IPS DF 4.7 (cell line): ENCODE data around the gene KLF3.

ENCODE experiments used
- DNase-seq: peaks from one replicate; pipeline ENCODE4 v3.0.0-alpha.2; 2013; ENCODE audit warnings: low spot score; ENCODE audit errors: extremely low read depth

KLF3 gene

GRCh38 chr4:38673130-38673978, 9.4 kb downstream of the KLF3 start:
- no peak for DNase-seq

DNA sequence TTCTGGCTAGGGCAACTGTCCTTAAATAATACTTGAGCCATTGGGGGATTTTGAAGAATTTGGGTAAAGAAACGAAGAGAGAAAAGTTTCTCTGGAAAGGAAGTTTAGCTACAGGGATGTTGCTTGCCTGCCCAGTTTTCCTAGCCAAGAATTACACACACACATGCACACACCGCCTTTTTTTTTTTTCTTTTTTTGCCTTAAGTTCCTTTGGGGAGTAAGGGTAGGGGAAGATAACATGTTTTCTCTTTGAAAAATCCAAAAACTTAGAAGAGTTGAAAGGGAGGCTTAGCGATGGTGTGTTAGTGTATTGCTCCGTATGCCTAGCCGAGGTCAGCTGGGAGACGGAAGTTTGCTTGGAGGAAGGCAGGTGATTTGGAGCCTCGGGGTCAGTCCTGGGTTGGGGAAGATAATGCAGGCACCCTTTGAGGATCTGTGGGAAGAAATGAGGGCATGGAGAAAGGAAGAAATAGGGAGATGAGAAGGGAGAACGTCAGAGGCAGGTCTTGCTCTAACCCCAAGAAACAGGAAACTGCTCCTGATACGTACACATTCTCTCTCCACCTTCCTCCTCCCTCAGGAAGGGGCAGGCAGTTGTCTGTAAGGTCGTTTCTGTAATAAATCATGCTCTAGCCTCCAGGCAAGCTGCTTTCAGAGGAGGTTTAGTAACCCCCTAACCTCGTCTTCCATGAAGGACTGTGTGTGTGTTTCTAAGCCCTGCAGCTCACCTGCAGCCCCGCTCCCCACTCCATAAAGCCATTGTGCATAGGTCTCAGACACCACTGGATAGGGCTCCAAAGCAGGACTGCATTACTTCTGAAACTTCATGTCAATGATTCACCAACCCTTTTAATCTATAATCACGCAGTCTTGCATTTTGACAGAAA, 10.5 kb downstream of the KLF3 start:
- DNase-seq: no peak

DNA sequence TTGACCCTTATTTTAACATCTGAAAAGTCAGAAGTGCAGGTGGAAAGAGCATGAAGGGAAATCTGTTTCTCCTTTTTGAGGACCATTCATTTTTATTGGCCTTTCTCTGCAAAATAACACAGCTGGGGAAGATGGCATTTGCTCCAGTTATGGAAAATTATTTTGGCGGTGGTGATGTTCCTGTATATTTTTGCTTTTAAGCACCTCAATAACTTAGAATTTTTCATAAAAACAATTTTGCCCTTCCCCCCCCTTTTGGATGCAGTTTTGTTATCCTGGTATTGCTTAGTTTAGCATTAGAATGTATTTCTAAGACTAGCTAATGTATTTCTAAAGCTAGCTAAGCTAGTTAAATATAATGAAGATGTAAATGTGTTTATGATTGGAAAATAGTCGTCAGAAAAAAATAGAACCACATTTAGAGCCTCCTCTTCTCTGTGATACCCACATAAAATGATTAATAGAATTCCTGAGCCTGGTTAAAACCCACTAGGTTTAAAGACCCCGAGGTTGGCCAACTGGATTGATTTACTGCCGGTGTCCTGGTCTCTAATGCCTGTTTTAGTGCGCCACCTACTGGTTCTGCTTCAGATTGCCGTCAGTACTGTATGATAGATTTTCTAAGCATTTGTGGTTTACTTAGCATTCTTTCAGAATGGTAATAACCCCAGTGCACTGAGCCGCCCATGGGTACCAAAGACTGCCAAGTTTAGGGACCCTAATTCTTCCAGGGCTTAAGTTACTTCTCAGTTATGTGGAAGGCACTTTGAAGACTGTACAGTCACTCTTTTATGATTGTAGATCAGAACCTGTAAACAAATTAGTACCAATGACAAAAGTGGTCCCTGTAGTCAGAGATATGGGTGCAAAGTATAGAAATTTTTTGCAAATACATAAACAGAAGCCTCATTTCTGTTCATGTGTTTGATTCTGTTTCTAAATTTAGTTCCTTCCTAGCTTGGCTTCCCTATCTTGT, 11.4 kb downstream of the KLF3 start:
- DNase-seq: peak; percentile 58

GRCh38 chr4:38676986-38677385, 13.0 kb downstream of the KLF3 start:
- no peak for DNase-seq

DNA sequence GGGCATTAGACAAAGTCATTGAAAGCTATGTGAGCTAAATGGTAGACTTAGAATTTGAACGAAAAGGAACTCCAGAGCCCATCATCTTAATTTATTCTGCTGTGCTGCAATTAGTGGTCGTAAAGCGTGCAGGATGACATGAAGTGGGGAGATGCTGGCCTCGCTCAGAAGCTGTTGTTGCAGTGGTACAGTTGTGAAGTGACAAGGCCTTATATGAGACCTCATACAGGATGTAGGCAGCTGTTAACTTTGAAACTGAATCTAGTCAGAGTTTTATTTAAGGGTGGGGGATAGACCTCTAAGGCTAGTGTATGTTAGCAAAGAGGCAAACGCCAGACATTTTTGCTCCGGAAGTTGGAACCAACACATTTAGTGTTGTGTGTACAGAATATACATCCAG, 13.4 kb downstream of the KLF3 start:
- no peak for DNase-seq

DNA sequence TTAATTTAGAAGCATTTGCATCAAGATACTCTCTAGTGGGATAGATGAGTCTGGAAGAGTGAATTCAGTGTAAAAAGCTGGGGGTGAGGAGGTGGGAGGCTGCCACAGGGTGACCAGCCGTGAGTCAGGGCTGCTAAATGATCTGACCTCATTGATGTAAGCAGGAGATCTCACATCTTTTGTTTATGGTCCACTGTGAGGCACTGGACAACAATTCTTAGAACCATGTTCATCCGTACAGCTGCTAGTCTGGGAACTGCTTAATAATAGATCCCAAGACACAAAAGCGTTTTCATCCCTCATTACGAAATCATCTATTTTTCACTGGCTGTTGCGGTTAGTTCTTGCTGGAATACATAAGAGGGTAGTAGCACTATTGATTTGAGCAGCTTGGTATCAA, 14.1 kb downstream of the KLF3 start:
- DNase-seq: no peak

GRCh38 chr4:38679921-38680320, 15.9 kb downstream of the KLF3 start:
- DNase-seq: no peak

- DNase-seq: no peak
Measured at GRCh38 chr4:38681281-38681991, 17.4 kb downstream of the KLF3 start.

DNA sequence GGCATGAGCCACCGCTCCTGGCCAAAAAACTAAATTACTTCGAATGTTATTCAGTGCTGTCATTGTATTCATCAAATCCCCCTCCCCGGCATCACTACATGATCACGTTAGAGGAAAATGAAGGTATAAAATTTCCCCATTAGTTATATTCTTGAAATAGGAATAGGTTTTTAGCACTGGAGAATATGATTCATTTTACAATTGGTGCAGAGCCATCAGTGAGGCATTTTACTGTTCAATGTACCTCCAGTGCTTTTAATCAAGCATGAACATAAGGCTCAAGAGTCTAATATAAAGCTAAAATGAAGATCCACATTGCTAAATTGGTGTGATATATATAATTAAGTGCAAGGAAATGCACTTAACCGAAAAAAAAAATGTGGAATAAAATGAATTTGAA, 18.3 kb downstream of the KLF3 start:
- DNase-seq: no peak

DNA sequence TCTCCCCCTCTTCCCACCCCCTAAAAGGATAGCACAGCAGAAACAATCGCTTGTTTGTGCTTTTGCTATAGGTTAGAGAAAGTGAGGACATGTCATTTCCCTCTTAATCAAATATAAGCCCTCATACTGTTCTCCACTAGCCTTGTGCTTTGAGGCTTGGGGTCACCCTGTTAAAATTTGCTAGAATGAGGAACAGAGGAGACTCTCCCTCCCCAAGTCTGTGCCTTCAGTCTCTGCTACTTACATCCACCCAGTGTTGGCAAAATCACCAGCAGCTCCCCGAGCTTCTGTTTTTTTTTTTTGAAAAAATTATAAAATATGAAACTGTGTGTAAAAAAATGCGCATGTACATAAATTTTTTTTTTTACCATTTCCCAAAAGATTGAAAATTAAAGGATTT, 19.3 kb downstream of the KLF3 start:
- DNase-seq: no peak

GRCh38 chr4:38684271-38684670, 20.3 kb downstream of the KLF3 start:
- DNase-seq: no peak

DNA sequence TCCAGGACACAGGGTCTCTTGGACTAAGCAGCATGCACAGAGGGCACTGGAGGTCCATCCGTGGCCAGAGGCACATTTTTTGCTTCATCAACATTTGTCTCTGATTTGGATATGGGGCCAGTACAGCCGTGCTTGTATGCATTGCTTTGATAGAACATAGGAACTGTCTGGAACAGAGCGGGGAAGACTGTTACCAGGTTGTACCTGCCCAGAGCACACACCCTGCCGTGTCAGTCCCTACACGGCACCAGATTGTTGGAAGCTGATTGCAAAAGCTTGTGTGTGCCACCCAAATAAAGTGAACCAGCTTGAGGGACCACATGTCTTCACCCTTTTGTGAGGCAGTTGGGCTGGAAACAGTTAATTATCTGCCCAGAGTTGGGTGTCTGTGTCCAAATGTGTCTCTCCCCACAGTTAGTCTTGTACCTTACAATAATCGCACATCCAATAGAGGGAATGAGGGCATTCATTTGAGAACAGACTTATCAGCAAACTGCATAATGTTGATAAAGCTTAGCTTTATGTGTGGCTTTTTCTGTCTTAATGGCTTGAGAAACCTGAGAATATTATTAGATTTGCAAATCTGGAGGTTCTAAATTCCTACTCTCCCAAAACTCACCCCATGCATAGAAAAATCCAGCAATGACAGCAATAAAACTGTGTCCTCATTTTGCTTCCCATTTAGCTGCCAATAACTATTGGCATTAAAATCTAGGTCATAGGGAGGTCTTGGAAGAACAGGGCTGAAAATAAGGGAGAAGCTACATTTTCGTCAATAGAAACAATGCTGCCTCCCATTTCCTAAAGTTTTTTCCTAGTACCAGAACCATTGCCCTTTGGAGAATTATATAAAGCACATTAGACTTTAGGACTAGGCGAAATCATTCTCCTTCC, 21.2 kb downstream of the KLF3 start:
- DNase-seq: no peak

- no peak for DNase-seq
Measured at GRCh38 chr4:38686682-38687081, 22.7 kb downstream of the KLF3 start.

DNA sequence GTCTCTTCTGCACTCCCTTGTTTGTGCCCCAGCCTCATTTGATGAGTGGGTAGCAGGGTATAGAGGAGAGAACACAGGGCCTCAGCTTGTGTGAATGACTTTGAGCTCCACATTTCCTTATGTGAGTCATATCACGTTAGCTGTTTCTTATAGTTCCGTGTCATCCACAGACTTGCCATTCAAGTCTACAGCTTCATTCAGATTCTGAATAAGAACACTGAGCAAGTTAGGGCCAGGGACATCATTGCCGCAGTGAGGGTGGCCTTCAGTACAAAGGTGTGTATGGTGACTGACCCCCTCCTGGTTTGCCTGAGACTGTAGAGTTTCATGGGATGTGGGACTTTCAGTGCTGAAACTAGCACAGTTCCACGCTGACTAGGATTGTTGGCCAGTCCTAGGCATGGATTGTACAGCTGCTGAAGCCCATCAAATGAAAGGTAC, 23.6 kb downstream of the KLF3 start:
- DNase-seq: no peak

DNA sequence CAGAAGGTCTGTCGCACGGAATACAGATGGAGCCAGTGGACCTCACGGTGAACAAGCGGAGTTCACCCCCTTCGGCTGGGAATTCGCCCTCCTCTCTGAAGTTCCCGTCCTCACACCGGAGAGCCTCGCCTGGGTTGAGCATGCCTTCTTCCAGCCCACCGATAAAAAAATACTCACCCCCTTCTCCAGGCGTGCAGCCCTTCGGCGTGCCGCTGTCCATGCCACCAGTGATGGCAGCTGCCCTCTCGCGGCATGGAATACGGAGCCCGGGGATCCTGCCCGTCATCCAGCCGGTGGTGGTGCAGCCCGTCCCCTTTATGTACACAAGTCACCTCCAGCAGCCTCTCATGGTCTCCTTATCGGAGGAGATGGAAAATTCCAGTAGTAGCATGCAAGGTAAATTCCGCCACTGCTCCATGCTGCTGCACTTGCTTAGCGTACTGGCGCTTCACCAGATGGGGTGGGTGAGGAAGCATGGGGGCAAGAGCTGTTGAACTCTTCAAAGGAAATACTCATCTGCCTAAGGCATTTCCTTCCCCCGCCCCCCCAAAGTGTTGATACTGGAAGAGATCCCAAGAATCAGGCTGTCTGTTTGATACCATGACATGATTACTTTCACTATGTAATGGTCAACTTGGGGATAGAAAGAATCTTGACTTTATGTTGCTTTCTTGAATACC, 24.8 kb downstream of the KLF3 start:
- DNase-seq: no peak

DNA sequence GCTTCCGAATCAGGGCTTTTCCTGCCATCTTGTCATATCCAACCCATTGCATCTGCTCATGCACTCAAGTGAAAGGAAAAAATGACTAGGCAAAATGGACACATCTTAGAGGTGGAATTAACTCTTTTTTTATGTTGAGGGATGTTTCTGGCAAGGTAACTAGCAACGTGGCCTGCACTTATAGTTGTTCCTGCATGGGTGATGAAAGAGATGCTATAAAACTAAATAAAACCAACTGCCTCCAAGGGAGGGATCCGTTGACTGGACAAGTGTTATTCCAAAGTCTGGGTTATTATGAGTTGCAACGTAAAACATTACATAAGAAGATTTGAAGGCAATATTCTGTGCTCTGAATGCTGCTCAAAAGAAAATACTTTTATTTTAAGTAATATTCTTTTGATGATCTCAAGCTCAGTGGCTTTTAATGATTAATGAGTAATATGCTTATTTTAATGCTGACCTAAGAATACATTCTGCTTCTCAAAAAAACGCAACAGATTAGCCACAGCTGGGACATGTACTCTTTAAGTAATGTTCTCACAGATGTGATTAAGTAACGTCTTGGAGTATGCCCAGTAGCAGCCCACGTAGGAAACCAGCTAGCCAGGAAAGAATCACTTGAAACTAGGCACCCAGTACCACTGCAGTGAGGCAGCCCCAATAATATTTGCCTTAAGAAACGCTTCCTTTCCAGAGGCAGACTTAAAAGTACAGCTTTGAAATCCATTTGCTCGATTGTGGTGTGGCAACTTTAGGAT, 27.4 kb downstream of the KLF3 start:
- no peak for DNase-seq

DNA sequence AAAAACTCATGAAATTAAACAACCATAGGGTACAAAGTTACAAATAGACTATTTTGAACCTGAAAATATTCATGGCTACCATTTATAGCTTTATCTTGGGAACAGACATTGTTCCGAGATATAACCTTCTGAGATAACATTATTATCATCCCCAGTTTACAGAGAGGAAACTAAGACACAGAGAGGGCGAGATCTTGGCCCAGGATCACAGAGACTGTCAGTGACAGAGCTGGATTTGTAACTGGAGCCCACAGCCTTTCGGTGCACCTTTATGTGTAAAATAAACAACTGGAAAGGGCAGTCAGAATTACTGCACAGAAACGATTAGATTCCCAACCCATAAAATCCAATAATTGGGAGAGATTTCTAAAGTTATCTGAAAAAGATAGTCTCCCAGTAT, 28.4 kb downstream of the KLF3 start:
- no peak for DNase-seq

GRCh38 chr4:38693569-38693968, 29.6 kb downstream of the KLF3 start:
- DNase-seq: no peak
